Naive thymus-derived CD8-positive, alpha-beta T cell (primary cell): Measurements from ENCODE around the gene RASD1. TPM values are rescaled to one million over a fixed set of nuclear protein-coding genes. Genes with fewer than 3 reads are reported as not detected.

Experiments used
- ATAC-seq, 2 donors: fragments of 150-1000 bp; cut with Tn5 transposase in 1 of 2; sonication (Bioruptor Pico), chemical (Tn5 transposase) in 1 of 2; 1 replicate in 1 of 2; 2 replicates in 1 of 2; pipeline ENCODE4 v1.10.0; 2021; ENCODE audit warnings: mild to moderate bottlenecking in 2 of 2, moderate library complexity in 2 of 2
- POLR2A ChIA-PET: fragments of 350-600 bp; sonication (Branson Sonifier 250); formaldehyde crosslinking; loops from one replicate; lab custom pipeline; 2021; ENCODE audit warnings: antibody characterized with exemption; lab: Charles Lee
- DNase-seq, 10 donors: peaks; one replicate each; pipeline versions ENCODE4 v3.0.0 to v3.0.0-alpha.2; 2020 to 2022
- H3K27ac Mint-ChIP-seq, 10 donors: one replicate each; pipeline ENCODE4 v1.8.0; 2020 to 2022; ENCODE audit warnings: mild to moderate bottlenecking in 10 of 10, mixed read lengths in 10 of 10, moderate library complexity in 4 of 10, inconsistent platforms in 1 of 10
- H3K27me3 Mint-ChIP-seq, 5 donors: one replicate each; pipeline ENCODE4 v1.8.0; 2021 to 2022; ENCODE audit warnings: mixed read lengths in 5 of 5
- H3K36me3 Mint-ChIP-seq, 3 donors: one replicate each; pipeline ENCODE4 v1.8.0; 2020 to 2022; ENCODE audit warnings: mixed read lengths in 3 of 3, mild to moderate bottlenecking in 2 of 3, inconsistent platforms in 1 of 3
- H3K4me1 Mint-ChIP-seq, 4 donors: one replicate each; pipeline ENCODE4 v1.8.0; 2021 to 2022; ENCODE audit warnings: mixed read lengths in 4 of 4
- H3K4me3 Mint-ChIP-seq, 10 donors: one replicate each; pipeline ENCODE4 v1.8.0; 2020 to 2022; ENCODE audit warnings: mild to moderate bottlenecking in 10 of 10, mixed read lengths in 10 of 10, moderate library complexity in 6 of 10, inconsistent platforms in 1 of 10
- H3K9me3 Mint-ChIP-seq, 9 donors: one replicate each; pipeline ENCODE4 v1.8.0; 2020 to 2022; ENCODE audit warnings: mixed read lengths in 9 of 9, mild to moderate bottlenecking in 3 of 9, inconsistent platforms in 1 of 9, moderate library complexity in 1 of 9
- polyA plus RNA-seq, 3 donors: library from polyadenylated mRNA; unstranded; fragments of 300-500 nt; fragmentation: Illumina TruSeq; gene quantifications; one replicate each; pipeline ENCODE4 v1.2.3, GENCODE V29; 2021
- total RNA-seq, 8 experiments: library from RNA in 2 of 8; stranded (reverse) in 2 of 8; gene quantifications; one replicate each; pipeline ENCODE4 v1.2.3 and lab custom pipeline; 2021 to 2026

The RASD1 gene
- total and polyA plus RNA-seq, 5 experiments from 2014 or later, result 0.23 to 4.2 (median 0.54) TPM

DNA sequence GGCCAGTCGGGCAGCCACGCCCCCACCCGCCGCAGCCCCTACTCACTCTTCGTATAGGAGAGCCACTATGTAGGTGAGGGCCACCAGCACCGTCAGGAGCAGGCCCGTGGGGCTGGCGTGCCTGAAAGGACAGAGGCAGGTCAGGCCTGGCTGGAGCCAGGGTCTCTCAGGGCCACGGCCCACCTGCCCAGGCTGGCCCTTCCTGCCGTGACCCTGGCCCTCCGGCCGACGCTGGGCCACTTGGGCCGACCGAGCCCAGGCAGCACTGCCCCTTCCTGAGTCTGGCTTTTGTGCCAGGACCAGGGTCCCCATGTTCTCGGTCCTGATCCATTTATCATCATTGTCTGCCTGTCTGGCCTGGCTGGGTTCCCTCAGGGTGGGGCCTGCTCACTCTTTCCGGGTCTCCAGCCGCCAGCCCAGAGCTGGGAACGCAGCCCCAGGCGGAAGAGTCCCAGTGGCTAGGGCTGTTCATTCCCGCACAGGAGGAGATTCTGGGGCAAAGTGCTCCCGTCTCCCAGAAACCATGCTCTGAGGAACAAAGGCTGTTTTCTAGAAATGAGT is 10.1 kb upstream of the RASD1 start:
- Mint-ChIP-seq H3K27me3 (peaks cover 0 to 17% (median 2%) of the 10 kb centered on the region in 5 donors), H3K4me3 (no peak overlapping the region), H3K27ac (no peak overlapping the region), H3K4me1 (peaks cover 0 to 7% (median 2%) of the 10 kb centered on the region in 4 donors), H3K36me3 (no peaks in the 10 kb centered on the region), H3K9me3 (no peaks in the 10 kb centered on the region)
- DNase-seq (peak in 1 of 10 donors; percentile 48), ATAC-seq (no peak)
- POLR2A ChIA-PET, result no interaction called here

DNA sequence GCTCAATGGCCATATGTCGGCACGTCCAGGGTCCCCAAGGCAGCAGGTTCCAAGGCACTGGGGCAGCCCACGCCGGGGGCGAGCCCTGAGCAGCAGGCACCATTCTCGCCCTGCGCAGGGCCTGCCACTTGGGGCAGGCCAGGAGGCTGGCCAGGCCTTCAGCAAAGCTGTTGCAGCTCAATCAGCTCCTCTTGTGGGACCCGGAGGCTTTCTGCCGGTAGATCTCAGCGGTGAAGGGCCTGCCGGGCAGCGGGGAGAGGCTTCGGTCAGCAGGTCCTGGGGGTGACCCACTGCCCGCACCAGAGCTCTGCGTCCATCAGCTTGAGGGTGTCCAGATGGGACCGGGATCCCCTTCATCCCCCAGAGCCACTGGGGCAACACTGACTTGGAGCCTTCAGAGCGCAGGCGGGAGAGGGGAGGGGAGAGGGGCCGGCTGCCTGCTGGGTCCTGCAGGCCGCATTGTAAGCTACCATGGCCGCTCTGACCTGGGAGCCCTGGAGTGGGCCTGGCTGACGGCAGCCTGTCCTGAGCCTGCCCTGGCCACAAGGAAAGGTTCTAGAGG is 9.5 kb upstream of the RASD1 start:
- Mint-ChIP-seq H3K27me3 (peaks cover 0 to 17% (median 3%) of the 10 kb centered on the region in 5 donors), H3K36me3 (no peaks in the 10 kb centered on the region)
- POLR2A ChIA-PET, result interaction anchor here (1.4 kb wide), 1 partner anchor 9 kb away, joined by 6 read pairs; the partner anchor contains the start of gene RASD1

DNA sequence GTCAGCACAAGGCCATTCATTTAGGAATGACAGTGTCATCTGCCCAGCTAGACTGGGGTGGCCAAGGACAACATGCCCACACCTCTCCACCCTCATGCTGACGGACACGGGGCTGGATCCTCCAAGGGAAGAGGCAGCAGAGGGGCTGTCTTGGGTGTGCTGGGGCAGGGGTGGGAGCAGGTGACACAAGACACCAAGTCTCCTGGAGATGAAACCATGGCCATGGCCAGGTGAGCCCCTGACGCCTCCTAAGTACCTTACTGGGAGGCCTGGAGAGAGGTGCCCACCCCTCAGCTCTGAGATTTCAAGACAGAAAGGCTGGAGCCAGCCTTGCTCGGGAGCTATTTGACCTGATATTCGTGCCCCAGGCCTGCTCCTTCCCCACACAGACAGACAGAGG is 9.0 kb upstream of the RASD1 start:
- H3K36me3 Mint-ChIP-seq, result no peaks in the 10 kb centered on the region
- no peaks in the 10 kb centered on the region for H3K9me3 Mint-ChIP-seq
- no peaks in the 10 kb centered on the region for H3K4me1 Mint-ChIP-seq
- POLR2A ChIA-PET, result interaction anchor here (1.4 kb wide), 1 partner anchor 9 kb away, joined by 6 read pairs; the partner anchor contains the start of gene RASD1
- no peak overlapping the region for H3K27ac Mint-ChIP-seq
- peaks cover 0 to 17% (median 3%) of the 10 kb centered on the region in 5 donors for H3K27me3 Mint-ChIP-seq
- ATAC-seq (no peak), DNase-seq (peak in 1 of 10 donors; percentile 50)
- H3K4me3 Mint-ChIP-seq, result no peak overlapping the region

More for the DNA sequence above, 9.5 kb upstream of the RASD1 start:
- Mint-ChIP-seq H3K9me3 (no peaks in the 10 kb centered on the region), H3K4me1 (peaks cover 0 to 2% (median 0%) of the 10 kb centered on the region in 4 donors), H3K27ac (no peak overlapping the region), H3K4me3 (no peak overlapping the region)
- DNase-seq (peak in 1 of 10 donors; percentile 43), ATAC-seq (no peak)

DNA sequence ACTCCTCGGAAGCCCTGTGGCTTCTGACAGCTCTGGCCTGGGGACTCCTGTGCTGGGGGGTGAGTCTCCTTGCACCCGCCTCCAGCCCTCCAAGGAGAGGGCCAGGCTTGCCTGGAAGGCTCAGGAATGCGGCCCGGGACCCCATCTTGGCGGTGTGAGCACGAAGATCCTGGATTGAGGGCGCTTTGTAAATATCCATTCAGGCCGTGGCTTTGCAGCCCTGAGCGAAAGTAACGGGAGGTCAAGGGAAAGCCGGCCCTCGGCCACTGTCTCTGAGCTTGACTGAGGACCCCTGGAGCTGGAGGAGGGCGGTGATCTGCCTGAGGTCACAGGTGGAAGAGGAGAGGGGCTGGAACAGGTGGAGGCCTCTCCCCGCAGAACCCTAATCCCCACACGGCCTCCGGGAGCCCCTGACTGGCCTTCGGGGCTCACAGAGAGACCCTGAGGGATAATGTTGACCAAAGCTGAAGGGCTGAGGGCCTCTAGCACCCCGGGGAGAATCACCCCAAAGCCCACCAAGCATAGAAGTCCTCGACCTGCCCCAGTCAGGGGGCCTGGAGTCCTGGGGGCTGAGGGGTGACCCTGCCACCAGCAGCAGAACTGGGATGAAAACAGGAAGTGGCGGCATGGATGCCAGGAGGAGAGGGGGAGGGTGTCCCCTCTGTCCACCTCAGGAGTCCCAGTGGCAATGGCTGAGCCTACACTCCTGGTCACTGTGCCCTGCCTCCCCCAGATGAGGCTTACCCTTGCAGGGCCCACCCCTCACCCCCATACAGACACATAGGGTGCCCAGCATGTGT is 8.3 kb upstream of the RASD1 start:
- peaks cover 0 to 17% (median 3%) of the 10 kb centered on the region in 5 donors for H3K27me3 Mint-ChIP-seq
- ATAC-seq, result no peak
- no peak overlapping the region for H3K4me3 Mint-ChIP-seq
- POLR2A ChIA-PET, result interaction anchor here (1.4 kb wide), 1 partner anchor 8 kb away, joined by 6 read pairs; the partner anchor contains the start of gene RASD1
- no peaks in the 10 kb centered on the region for H3K36me3 Mint-ChIP-seq
- no peak for DNase-seq
- H3K27ac Mint-ChIP-seq, result peak overlapping the region in 1 of 10 donors; percentile 25
- H3K9me3 Mint-ChIP-seq, result no peaks in the 10 kb centered on the region
- no peaks in the 10 kb centered on the region for H3K4me1 Mint-ChIP-seq

DNA sequence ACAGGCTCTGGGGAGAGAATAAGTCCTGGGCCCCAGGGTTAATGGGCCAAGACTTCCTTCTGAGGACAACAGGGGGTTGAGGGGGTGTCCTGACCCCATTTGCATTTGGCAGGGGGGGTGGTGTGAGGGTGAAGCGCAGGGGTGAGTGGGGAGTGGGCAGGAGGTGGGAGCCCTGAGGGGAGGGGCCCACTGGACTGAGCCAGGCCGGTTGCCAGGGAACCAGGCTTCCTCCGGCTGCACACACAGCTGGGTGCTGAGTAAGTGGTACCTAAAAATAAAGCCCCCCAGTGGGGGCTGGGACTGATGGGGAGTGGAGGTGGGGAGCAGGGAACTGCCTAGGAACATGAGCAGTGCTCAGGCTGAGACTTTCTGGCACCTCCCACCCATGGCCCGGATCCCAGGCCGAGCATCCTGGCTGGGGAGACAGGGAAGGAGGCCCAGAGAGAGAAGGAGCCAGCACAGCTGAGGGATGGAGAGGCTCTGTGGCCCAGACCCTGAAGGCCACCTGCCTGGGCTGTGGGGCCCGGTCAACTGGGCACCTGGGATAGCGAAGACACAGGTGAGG is 7.5 kb upstream of the RASD1 start:
- Mint-ChIP-seq H3K36me3 (no peaks in the 10 kb centered on the region), H3K27me3 (peaks cover 0 to 17% (median 3%) of the 10 kb centered on the region in 5 donors), H3K9me3 (no peaks in the 10 kb centered on the region), H3K4me1 (no peaks in the 10 kb centered on the region), H3K27ac (peak overlapping the region in 1 of 10 donors; percentile 25), H3K4me3 (no peak overlapping the region)
- POLR2A ChIA-PET, result no interaction called here
- ATAC-seq (no peak), DNase-seq (no peak)

DNA sequence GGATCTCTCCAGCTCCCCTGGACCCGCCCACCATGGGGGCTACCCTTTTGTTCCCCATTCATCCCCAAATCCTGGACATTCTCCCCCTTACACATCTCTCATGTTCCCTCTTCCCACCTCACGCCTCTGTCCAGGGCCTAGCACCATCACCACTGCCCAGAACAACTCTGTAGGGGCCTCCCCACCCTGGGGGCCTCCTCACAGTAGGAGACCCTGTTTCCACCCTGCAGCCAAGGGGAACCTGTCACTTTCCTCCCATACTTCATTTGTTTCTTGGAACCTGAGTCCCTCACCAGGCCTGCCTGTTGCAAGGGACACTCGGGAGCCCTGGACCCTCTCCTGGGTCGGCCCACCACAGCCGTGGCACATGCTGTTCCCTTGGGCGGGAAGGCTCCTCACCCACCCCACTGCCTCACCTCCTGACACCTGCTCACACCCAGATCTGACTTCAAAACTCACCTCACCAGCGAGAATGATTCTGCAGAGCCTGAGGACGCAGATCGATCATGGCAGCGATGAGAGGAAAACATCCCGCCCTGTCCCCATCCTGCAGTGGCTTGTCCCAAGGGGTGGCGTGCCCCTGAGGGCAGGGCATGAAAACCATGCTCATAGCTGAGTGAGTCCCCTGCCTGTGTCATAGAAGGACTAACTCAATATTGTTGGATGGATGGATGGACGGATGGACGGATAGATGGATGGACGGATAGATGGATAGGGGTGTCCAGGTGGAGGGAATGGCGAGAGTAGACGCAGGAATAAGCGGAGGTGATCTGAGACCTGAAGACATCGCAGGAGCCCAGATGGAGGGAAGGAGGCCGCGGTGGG is 6.8 kb upstream of the RASD1 start:
- no peak for ATAC-seq
- Mint-ChIP-seq H3K36me3 (no peaks in the 10 kb centered on the region), H3K4me3 (no peak overlapping the region), H3K9me3 (no peaks in the 10 kb centered on the region), H3K27me3 (peaks cover 0 to 17% (median 3%) of the 10 kb centered on the region in 5 donors), H3K4me1 (no peaks in the 10 kb centered on the region), H3K27ac (peak overlapping the region in 1 of 10 donors; percentile 61)
- POLR2A ChIA-PET, result no interaction called here
- no peak for DNase-seq

DNA sequence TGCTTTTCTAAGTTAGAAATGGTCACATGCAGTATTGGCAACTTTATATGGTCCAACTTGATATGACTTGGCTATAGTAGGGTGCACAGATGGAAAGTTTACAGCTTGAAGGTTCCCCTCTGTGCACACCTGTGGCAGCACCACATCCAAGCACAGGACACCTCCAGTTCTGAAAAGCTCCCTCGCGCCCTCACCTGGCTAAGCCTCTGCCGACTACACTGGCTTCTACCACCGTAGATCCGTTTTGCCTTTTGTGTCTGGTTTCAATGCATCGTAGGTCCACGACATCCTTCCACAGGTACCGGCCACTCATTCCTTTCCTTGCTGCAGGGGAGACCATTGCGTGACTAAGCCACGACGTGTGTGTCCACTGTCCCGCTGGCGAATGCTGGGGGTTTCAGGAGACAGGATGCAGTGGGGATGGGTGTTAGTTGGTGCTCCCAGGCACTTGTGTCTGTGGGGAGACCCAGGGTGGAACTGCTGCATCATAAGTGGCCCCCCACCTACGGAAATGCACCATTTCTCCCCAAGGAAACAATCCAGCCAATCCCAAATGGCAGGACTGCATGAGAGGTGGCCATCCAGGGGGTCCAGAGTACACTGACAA is 4.9 kb upstream of the RASD1 start:
- Mint-ChIP-seq H3K4me3 (no peak overlapping the region), H3K36me3 (no peaks in the 10 kb centered on the region), H3K9me3 (no peaks in the 10 kb centered on the region), H3K27me3 (peaks cover 3 to 17% (median 4%) of the 10 kb centered on the region in 5 donors), H3K4me1 (peaks cover 0 to 5% (median 4%) of the 10 kb centered on the region in 4 donors), H3K27ac (no peak overlapping the region)
- peak in 1 of 10 donors; percentile 52 for DNase-seq
- POLR2A ChIA-PET, result no interaction called here
- no peak for ATAC-seq

DNA sequence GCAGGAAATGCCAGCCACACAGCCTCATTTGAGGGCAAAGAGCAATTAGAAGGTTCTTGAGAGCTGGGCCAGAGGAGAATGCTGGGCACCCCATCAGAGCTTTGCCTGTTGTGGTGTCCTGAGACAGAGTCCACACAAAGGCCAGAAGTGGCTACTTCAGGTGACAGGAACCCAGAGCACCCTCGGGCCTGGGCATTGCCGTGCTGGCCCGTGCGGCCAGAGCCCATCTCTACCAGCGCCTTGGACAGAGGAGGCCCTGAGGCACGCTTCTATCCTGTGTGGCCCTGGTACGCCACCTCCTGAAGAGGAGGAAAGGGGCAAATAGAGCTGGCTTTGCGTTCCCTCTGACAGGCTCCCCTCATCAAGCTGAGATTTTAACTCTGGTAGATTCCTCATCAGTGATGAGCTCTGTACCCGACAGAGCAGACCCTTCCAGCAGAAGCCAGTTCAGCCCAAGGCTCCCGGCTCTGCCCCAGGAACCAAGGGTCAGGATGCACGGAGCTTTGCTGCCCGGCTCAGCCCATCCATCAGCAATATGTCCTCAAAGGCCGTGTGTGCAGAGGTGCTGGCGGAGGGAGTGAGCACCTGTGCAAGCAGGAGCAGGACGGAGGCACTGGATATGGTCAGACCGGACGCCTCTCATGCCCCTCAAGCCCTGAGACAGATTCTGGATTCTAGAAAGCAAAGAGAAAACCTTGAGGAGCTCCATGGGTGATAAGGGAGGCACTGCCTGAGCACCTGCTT is 3.4 kb upstream of the RASD1 start:
- no peak overlapping the region for H3K27ac Mint-ChIP-seq
- ATAC-seq (no peak), DNase-seq (peak in 1 of 10 donors; percentile 19)
- POLR2A ChIA-PET, result no interaction called here
- H3K27me3 Mint-ChIP-seq, result peaks cover 4 to 27% (median 7%) of the 10 kb centered on the region in 5 donors
- no peaks in the 10 kb centered on the region for H3K36me3 Mint-ChIP-seq
- no peak overlapping the region for H3K4me3 Mint-ChIP-seq
- H3K9me3 Mint-ChIP-seq, result no peaks in the 10 kb centered on the region
- peaks cover 3 to 15% (median 13%) of the 10 kb centered on the region in 4 donors for H3K4me1 Mint-ChIP-seq

DNA sequence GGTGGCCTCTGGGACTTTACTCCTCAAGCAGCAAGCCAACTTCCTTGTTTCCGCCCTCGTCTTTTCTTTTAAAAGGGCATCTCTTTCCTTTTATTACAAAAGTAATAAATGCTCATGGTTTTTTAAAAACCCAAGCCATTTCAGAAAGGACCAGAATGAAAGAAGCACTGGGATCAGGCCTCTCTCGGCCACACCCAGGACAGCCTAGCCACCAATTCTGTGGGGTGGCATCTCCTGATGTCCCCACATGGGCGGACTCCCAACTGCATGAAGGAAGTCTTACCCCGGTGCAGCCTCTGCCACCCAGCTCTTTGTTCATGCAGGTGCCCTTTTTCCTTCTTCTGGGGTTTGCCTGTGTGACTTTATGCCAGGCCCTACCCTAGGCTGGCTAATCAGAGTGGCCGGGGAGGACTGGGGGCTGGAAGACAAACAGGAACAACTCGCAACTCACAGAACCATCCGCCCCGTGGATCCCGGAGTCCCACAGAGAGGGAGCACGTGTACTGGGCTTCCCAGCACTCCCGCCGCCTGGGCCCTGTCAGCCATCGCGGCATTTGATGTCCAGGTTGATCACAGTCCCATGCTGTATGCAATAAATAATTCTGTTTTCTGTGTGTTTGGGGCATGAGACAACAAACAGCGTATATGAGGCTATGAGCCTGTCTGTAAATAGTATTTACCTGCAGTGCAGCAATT is 2.6 kb upstream of the RASD1 start:
- Mint-ChIP-seq H3K27me3 (peaks cover 4 to 27% (median 7%) of the 10 kb centered on the region in 5 donors), H3K4me3 (peak overlapping the region in 1 of 10 donors; percentile 9), H3K27ac (peak overlapping the region in 1 of 10 donors; percentile 37), H3K9me3 (no peaks in the 10 kb centered on the region), H3K4me1 (peaks cover 3 to 17% (median 14%) of the 10 kb centered on the region in 4 donors), H3K36me3 (no peaks in the 10 kb centered on the region)
- no peak for ATAC-seq
- POLR2A ChIA-PET, result no interaction called here
- DNase-seq, result peak in 1 of 10 donors; percentile 36

DNA sequence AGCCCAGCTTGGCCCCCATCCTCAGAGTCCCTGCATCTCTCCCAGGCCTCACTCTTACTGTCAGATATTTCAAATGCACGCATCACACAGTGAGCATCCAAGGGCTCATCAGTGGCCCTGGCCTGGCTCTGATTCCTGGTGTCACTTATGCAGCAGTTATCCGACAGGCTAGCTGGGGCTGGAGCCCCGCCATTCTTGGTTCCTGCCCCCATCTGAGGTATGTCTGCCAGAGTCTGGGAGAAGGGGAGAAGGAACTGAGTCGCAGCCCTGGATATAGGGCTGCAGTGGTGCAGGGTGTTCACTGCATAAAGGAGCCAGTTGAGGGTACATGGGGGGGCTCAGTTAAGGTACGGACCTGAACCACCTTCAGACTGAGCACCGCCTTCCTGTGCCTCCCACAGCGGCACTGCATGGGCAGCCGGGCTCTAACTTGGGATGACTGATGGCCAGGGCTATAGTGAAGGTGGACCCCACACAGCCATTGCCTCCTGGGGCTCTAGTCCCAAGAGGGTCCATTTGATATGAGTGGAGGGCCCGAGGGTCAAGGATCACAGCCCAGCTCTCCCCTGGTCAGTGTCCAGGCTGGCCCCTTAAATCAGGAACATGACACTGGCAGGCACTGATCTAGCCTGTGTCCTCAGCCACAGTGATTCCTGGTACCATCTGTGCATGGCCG is 1.8 kb upstream of the RASD1 start:
- peak overlapping the region in 1 of 10 donors; percentile 37 for H3K27ac Mint-ChIP-seq
- H3K36me3 Mint-ChIP-seq, result no peaks in the 10 kb centered on the region
- peak in 1 of 10 donors; percentile 32 for DNase-seq
- peaks cover 3 to 24% (median 7%) of the 10 kb centered on the region in 5 donors for H3K27me3 Mint-ChIP-seq
- peaks cover 3 to 17% (median 14%) of the 10 kb centered on the region in 4 donors for H3K4me1 Mint-ChIP-seq
- POLR2A ChIA-PET, result no interaction called here
- ATAC-seq, result no peak
- H3K4me3 Mint-ChIP-seq, result peak overlapping the region in 2 of 10 donors; percentile 10 to 55
- no peaks in the 10 kb centered on the region for H3K9me3 Mint-ChIP-seq
